ENCODE results near the gene PFDN4.

Gene PFDN4

GRCh38 chr20:54184904-54185626 is 22.8 kb upstream of the PFDN4 start:
- no peak for TF ChIP-seq Cebpa-rat (IDR thresholded peaks at IDR 0.05)
- H3K27me3 ChIP-seq = no peaks in the 10 kb centered on the region
- H4K20me1 ChIP-seq = no peaks in the 10 kb centered on the region
- no peak overlapping the region for H3K4me2 ChIP-seq
- H3K4me3 ChIP-seq = no peak overlapping the region
- no peaks in the 10 kb centered on the region for H3K9me3 ChIP-seq
- no peak overlapping the region for H3K9ac ChIP-seq
- H3K27ac ChIP-seq = no peak overlapping the region
- H3K4me1 ChIP-seq = no peaks in the 10 kb centered on the region
- H3K36me3 ChIP-seq = no peaks in the 10 kb centered on the region

GRCh38 chr20:54188132-54188849 is 19.6 kb upstream of the PFDN4 start:
- Histone ChIP-seq H3K4me2 (no peak overlapping the region), H4K20me1 (no peaks in the 10 kb centered on the region), H3K9ac (no peak overlapping the region), H3K4me3 (no peak overlapping the region), H3K9me3 (no peaks in the 10 kb centered on the region), H3K4me1 (no peaks in the 10 kb centered on the region), H3K27ac (no peak overlapping the region), H3K36me3 (no peaks in the 10 kb centered on the region), H3K27me3 (no peaks in the 10 kb centered on the region)
- no peak for TF ChIP-seq Cebpa-rat (IDR thresholded peaks at IDR 0.05)

- no peaks in the 10 kb centered on the region for H3K27me3 ChIP-seq
- H3K9me3 ChIP-seq = no peaks in the 10 kb centered on the region
- H3K9ac ChIP-seq = no peak overlapping the region
- H3K4me3 ChIP-seq = no peak overlapping the region
- H3K4me1 ChIP-seq = no peaks in the 10 kb centered on the region
- H3K36me3 ChIP-seq = no peaks in the 10 kb centered on the region
- H3K27ac ChIP-seq = no peak overlapping the region
- H3K4me2 ChIP-seq = no peak overlapping the region
- no peaks in the 10 kb centered on the region for H4K20me1 ChIP-seq
- no peak for TF ChIP-seq Cebpa-rat (IDR thresholded peaks at IDR 0.05)
These were observed 18.3 kb upstream of the PFDN4 start for GRCh38 chr20:54189630-54190029.

- Histone ChIP-seq H3K27me3 (no peaks in the 10 kb centered on the region), H3K9me3 (no peaks in the 10 kb centered on the region), H3K4me1 (no peaks in the 10 kb centered on the region), H3K27ac (no peak overlapping the region), H3K9ac (no peak overlapping the region), H3K4me2 (no peak overlapping the region), H3K36me3 (no peaks in the 10 kb centered on the region), H4K20me1 (no peaks in the 10 kb centered on the region), H3K4me3 (no peak overlapping the region)
- no peak for TF ChIP-seq Cebpa-rat (IDR thresholded peaks at IDR 0.05)
These were observed 17.7 kb upstream of the PFDN4 start for GRCh38 chr20:54190217-54190616.

DNA sequence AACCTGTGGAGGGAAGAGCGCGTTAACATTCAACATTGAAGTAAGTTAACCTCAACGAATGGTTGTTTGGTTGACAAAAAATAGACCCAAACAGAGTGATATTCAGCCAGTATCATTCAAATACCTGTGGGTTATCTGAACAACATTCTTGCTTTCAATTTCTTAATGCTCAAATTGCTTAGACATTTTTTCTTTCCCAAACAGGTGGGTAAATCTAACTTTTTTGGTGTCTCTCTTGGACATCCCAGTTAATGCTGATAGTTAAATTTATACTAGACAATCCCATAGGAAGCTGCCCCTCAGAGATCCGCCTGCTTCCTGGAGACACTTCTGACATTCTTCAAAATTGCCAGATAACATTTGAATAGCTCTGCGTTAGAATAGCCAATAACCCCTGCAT is 14.1 kb upstream of the PFDN4 start:
- no peaks in the 10 kb centered on the region for H3K27me3 ChIP-seq
- no peaks in the 10 kb centered on the region for H4K20me1 ChIP-seq
- no peaks in the 10 kb centered on the region for H3K36me3 ChIP-seq
- TF ChIP-seq Cebpa-rat (IDR thresholded peaks at IDR 0.05) = no peak
- H3K4me3 ChIP-seq = no peak overlapping the region
- H3K9me3 ChIP-seq = no peaks in the 10 kb centered on the region
- no peak overlapping the region for H3K27ac ChIP-seq
- H3K9ac ChIP-seq = no peak overlapping the region
- no peak overlapping the region for H3K4me2 ChIP-seq
- no peaks in the 10 kb centered on the region for H3K4me1 ChIP-seq

- Histone ChIP-seq H3K27ac (no peak overlapping the region), H3K4me1 (no peaks in the 10 kb centered on the region), H3K27me3 (no peaks in the 10 kb centered on the region), H3K9ac (no peak overlapping the region), H3K4me3 (no peak overlapping the region), H3K4me2 (no peak overlapping the region), H3K36me3 (no peaks in the 10 kb centered on the region), H4K20me1 (no peaks in the 10 kb centered on the region), H3K9me3 (no peaks in the 10 kb centered on the region)
- no peak for TF ChIP-seq Cebpa-rat (IDR thresholded peaks at IDR 0.05)
These were observed 13.0 kb upstream of the PFDN4 start for GRCh38 chr20:54194724-54195438.

GRCh38 chr20:54195483-54196472 is 12.1 kb upstream of the PFDN4 start:
- no peak overlapping the region for H3K27ac ChIP-seq
- H3K4me3 ChIP-seq = no peak overlapping the region
- no peaks in the 10 kb centered on the region for H3K9me3 ChIP-seq
- H3K4me2 ChIP-seq = no peak overlapping the region
- H3K36me3 ChIP-seq = no peaks in the 10 kb centered on the region
- H4K20me1 ChIP-seq = no peaks in the 10 kb centered on the region
- no peaks in the 10 kb centered on the region for H3K27me3 ChIP-seq
- TF ChIP-seq Cebpa-rat (IDR thresholded peaks at IDR 0.05) = no peak
- no peak overlapping the region for H3K9ac ChIP-seq
- H3K4me1 ChIP-seq = no peaks in the 10 kb centered on the region

GRCh38 chr20:54197621-54198604 is 10.0 kb upstream of the PFDN4 start:
- no peak overlapping the region for H3K27ac ChIP-seq

More at GRCh38 chr20:54197621-54198604, 10.0 kb upstream of the PFDN4 start:
- no peaks in the 10 kb centered on the region for H3K27me3 ChIP-seq
- H3K9me3 ChIP-seq = no peaks in the 10 kb centered on the region
- H3K4me2 ChIP-seq = no peak overlapping the region
- no peaks in the 10 kb centered on the region for H4K20me1 ChIP-seq
- TF ChIP-seq Cebpa-rat (IDR thresholded peaks at IDR 0.05) = no peak
- H3K4me3 ChIP-seq = no peak overlapping the region
- H3K36me3 ChIP-seq = no peaks in the 10 kb centered on the region
- H3K4me1 ChIP-seq = no peaks in the 10 kb centered on the region
- H3K9ac ChIP-seq = no peak overlapping the region
